Myocyte (in vitro differentiated cells): Measurements from ENCODE around the gene SEMA3G. TPM values are rescaled to one million over a fixed set of nuclear protein-coding genes. Genes with fewer than 3 reads are reported as not detected.

Source experiments
- DNase-seq: peaks from one replicate; pipeline ENCODE4 v3.0.0-alpha.2; 2012; ENCODE audit warnings: low read depth
- total RNA-seq: library from RNA; depleted of rRNA; stranded (reverse); fragments of >200 nt; gene quantifications from 2 replicates; pipeline ENCODE4 v1.2.3, GENCODE V29; 2014

SEMA3G gene
- total RNA-seq, 1 donor from 2014 or later = 1.9 TPM

- DNase-seq = no peak
Observed at GRCh38 chr3:52422669-52423068, 22.2 kb downstream of the SEMA3G start.

DNA sequence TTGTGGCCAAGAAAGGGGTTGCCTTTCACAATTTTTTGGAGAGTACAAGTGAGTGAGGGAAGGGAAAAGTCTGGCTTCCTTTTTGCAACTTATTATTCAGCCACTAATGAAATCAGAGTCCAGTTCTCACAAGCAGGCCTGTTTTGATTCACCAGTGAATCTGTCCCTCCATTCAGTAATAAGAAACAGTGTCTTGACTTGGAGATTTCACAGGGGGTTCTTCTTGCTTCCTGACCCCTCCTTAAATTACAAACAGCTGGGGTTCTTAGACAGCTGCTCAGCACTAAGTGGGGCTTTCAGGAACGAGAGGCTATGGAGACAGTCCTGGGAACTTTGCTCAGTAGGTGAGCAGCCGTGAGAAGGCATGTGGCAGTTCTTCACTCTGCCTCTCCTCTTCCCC lies 24.5 kb downstream of the SEMA3G start:
- no peak for DNase-seq

- DNase-seq = no peak
Observed at GRCh38 chr3:52415800-52416199, 29.1 kb downstream of the SEMA3G start.

DNA sequence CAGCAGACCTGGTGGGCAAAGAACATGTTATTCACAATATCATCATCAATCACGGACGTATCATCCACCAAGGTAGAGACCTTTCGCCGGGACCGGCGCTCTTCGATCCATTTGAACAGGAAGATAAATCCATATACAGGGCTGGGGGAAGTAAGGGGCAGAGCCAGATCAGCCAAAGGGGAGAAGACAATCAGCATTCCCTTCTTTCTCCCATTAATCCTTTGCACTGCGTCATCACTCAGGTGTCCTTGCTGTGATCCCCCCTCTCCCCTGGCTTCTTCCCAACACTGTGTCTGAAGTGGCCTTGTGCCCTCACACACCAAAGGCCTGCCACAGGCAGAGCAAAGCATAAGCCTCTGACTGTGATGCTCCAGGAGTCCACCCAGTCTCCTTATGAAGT lies 36.4 kb downstream of the SEMA3G start:
- DNase-seq = no peak

DNA sequence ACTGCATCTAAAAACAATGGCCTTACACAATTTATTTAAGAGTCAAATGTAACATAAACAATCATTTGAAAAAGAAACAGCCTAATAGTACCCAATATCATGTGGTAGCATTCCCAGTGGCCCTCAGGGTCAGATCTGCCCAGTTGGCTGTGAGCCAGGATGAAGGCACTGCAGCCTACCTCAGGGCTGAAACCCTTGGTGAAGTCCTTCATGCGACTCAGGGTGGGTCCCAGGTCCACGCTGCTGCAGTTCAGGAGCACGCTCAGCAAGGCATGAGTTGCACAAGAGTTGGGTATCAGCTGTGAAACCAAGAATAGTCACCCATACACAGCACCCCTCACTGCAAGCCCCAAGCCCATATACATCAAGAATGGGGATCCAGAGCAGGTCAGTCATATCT lies 37.1 kb downstream of the SEMA3G start:
- DNase-seq = no peak

DNA sequence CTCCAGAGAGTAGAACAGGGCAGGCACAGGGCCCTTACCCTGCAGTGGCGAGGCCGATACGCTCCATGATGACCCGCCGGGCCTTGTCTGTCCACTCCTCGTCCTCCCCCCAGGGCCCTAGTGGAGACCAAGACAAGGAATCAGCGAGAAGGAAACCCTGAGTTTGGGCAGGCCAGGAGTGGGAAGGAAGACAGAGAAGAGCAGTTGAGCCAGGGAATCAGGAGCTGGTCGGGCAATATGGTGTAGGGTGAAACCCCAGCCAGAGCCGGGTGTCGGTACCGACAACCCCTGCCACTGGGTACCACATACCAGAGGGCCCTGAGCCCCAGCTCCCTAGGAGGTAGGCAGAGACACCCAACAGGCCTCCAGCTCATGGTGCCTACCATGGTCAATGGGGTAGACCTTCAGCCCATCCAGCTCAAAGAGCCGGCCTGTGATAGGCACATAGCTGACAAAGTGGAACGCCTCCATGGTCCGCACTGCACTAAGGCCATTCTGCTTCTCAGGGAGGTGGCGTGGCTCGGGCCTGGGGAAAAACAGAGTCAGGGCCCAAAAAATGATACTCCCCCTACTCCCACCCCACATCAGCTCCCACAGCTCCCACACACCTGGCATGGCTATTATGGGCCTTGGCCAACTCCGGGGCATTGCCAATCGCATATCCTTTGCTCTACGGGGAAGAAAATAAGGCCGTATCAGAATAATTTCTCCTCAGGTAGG lies 38.0 kb downstream of the SEMA3G start:
- no peak for DNase-seq

- DNase-seq = no peak
Observed at GRCh38 chr3:52406231-52406661, 38.7 kb downstream of the SEMA3G start.

GRCh38 chr3:52405601-52406110 lies 39.2 kb downstream of the SEMA3G start:
- no peak for DNase-seq

GRCh38 chr3:52405066-52405465 lies 39.8 kb downstream of the SEMA3G start:
- DNase-seq = no peak

GRCh38 chr3:52404391-52404790 lies 40.5 kb downstream of the SEMA3G start:
- DNase-seq = peak; percentile 56

DNA sequence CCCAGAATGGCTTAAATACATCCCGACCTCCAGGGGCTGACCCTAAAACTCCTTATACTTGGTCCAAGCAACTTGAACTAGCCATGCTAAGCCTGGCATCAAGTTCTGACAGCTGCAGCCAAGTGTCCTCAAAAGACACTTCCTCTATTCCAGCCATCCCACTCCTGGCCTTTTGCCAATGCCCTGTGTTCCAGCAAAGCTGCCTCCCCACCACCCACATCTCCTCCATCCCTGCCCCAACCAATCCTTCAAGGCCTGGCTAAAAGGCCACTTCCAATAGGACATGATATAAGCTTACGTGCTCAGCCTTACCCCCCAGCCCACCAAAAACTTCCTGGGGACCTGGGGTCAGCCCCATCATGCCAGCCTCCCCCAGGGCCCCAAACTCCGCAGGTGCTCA lies 40.9 kb downstream of the SEMA3G start:
- DNase-seq = peak; percentile 83

- no peak for DNase-seq
Observed at GRCh38 chr3:52403271-52403841, 41.5 kb downstream of the SEMA3G start.

DNA sequence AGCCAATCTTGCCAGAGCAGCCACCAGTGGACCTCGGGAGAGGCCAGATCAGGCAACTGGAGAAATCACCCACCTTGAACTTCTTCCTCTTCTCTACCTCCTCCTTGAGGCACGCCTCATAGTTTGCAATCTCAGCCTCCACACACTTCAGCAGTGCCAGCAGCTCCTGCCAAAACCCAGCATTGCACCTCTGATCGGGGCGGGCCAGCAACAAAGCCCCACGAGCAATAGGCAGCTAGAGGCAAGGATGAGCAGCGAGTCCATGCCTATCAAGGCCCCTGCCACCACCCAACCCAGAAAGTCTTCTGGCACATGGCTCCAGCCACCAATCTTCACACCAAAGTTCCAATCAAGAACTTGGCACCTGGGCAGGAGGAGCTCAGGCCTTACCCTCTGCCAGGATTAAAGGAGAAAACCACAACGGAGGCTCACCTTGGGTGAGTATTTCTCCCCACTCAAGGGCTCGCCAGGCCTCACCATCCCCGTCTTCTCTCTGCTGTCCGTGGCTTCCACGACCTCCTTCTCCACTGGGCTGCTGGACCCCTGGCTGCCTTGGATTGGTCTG lies 42.1 kb downstream of the SEMA3G start:
- no peak for DNase-seq

DNA sequence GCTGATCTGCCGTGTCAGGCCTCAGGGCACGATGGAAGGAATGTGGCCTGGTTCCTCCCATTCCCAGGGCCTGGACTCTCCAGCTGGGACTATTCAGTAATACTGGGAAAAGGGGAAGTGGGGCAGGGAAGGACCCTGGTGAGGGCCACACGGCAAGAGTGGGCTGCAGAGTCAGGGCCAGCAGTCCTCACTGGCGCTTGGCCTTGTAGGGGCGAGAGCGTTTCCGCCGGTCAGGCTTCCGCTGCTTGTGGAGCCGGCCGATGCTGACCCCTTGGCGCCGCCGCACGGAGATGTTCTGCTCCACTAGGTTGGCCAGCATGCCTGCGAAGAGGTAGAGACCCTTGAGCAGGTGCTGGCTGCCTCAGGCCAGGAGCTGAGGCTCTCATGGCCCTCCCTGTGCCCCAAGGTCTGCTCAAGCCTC lies 42.8 kb downstream of the SEMA3G start:
- DNase-seq = no peak

DNA sequence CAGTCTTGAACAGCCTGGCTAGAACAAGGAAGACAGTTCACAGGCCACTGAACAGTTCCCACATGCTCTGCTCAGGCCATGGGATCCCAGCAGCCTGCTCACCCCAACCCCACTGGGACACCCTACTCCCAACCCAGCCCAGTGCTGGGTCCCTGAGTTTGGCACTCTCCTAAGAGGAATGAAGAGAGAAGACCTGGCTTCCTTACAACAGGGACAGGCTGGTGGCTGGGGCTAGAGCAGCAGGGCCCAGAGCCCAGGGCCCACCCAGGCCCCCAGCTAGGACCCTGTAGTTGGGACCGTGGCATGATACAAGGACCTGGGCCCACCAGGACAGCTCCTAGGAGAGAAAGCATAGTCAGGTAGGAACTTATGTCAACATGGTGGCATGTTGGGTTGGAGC lies 43.4 kb downstream of the SEMA3G start:
- DNase-seq = no peak

DNA sequence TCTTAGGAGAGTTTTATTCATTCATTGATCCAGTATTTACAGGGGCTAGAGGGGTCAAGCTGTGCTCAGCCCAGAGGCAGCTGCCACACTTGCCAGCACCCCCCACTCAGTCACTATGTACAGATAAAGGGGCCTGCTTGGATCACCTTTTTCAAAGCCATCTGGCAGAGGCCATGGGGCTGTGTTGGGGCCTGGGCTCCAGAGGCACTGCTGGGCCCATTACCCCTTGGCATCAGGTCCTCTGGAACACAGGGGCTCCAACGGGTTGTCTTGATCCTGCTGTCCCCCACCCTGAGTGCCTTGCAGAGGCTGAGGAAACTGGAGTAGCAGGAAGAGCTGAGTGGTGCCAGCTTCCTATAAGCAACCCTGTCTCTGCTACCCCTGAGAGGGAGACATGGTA lies 43.9 kb downstream of the SEMA3G start:
- DNase-seq = no peak

DNA sequence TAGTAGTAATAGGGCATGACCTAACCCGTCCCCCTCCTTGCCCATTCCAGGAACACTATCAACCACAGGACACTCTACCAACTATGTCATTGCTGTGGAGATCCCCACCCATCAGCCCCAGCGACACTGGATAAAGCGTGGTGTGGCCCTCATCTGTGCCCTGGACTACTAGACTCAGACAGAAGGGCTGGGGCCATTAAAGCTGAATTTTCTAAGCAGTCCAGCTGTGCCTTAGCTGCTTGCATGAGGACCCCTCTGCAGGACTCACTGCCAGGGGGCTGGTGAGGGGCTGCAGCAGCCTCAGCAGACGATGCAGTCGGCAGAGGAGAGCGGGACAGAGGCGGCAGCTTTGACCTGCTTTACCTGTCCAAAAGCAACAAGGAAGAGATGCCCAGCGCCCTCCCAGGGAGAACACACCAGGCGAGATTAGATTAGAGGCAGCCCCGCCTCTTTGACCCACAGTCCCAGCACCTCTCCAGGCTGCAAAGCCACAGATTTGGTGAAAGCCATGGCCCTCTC lies 44.6 kb downstream of the SEMA3G start:
- no peak for DNase-seq

DNA sequence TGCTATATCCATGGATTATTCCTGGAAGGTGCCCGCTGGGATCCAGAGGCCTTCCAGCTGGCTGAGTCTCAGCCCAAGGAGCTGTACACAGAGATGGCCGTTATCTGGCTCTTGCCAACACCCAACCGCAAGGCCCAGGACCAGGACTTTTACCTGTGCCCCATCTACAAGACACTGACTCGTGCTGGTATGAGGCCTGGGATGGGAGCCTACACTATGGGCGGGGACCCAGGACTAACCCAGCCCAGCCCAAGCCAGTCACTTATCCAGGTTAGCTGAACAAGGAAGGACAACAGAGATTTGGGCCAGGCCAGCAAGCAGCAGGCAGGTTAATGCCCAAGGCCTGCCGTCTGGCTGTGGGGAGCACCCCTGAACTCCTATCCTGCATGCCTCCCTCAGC lies 45.3 kb downstream of the SEMA3G start:
- DNase-seq = no peak

GRCh38 chr3:52399131-52399530 lies 45.8 kb downstream of the SEMA3G start:
- DNase-seq = no peak

- no peak for DNase-seq
Observed at GRCh38 chr3:52398670-52399081, 46.2 kb downstream of the SEMA3G start.

DNA sequence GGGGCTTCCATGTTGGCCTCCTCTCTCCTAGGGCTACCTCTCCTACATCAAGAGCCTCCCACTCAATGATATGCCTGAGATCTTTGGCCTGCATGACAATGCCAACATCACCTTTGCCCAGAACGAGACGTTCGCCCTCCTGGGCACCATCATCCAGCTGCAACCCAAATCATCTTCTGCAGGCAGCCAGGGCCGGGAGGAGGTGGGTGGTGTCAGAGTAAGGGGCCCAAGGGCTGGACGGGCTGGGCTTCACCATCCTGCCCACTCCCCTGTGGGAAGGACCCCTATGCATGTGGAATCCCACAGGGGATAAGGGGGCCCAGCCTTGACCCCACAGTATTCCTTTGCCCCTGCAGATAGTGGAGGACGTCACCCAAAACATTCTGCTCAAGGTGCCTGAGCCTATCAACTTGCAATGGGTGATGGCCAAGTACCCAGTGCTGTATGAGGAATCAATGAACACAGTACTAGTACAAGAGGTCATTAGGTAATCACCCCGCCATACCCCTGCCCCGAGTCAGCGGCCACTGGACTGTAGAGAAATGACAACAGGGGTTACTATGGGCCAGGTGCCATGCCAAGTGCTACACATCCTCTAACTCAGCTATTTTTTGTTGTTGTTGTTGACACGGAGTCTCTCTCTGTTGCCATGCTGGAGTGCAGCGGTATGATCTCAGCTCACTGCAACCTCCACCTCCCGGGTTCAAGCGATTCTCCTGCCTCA lies 47.1 kb downstream of the SEMA3G start:
- DNase-seq = no peak
